GM12892 (cell line): ENCODE measurements around the gene KRT20.

Source experiments
- POLR2A ChIP-seq: IDR thresholded peaks from 2 replicates; pipeline ENCODE4 v1.6.1; 2011; ENCODE audit warnings: low read depth, low read length, control low read depth
- POLR2AphosphoS5 ChIP-seq: IDR thresholded peaks from 2 replicates; pipeline ENCODE4 v1.6.1; 2011; ENCODE audit warnings: low read depth, low read length, control low read depth
- TAF1 ChIP-seq: IDR thresholded peaks from 2 replicates; pipeline ENCODE4 v1.6.1; 2011; ENCODE audit warnings: low read depth, mild to moderate bottlenecking, control low read depth, low read length, borderline replicate concordance

DNA sequence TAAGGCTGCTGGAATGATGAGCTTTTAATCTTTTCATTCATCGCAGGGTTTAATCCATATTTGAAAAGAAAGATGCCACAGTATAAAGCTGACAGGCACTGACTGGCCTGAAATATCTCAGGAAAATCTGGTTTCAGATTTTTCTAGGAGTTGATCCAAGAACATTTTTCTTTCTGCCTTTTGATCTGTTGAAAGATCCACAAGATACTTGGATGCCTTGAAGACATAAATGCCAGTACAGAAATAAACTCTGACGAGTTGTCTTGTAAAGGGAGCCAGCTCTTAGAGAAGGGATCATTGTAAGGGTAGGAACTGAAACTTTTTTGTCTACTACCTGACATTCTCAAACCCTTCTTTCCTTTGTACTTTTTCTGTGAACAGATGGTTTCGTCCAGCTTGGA, 25.4 kb upstream of the KRT20 start:
- TF ChIP-seq POLR2A = no peak
- no peak for TF ChIP-seq TAF1
- TF ChIP-seq POLR2AphosphoS5 = no peak
